Measurements from ENCODE around the gene AKR1E2. TPM values are rescaled to one million over a fixed set of nuclear protein-coding genes. Genes with fewer than 3 reads are reported as not detected.

Gene AKR1E2
- 59.0 TPM for total RNA-seq (ENCODE audit: insufficient read depth, low replicate concordance)

GRCh38 chr10:4825868-4826791, at the start of gene AKR1E2:
Gene AKR1E2, plus strand, starts transcription at chr10:4826207. Its CDS starts 118 bp downstream, at chr10:4826325.
- peak; percentile 91 for DNase-seq (ENCODE audit: low spot score)

GRCh38 chr10:4776234-4776638, 49.8 kb upstream of the AKR1E2 start:
- no peak for DNase-seq (ENCODE audit: low spot score)

- no peak for DNase-seq (ENCODE audit: low spot score)
Observed at GRCh38 chr10:4778761-4779160, 47.2 kb upstream of the AKR1E2 start.

GRCh38 chr10:4780091-4780490, 45.9 kb upstream of the AKR1E2 start:
- no peak for DNase-seq (ENCODE audit: low spot score)

GRCh38 chr10:4780782-4781181, 45.2 kb upstream of the AKR1E2 start:
- DNase-seq (ENCODE audit: low spot score) = no peak

GRCh38 chr10:4781955-4782354, 44.1 kb upstream of the AKR1E2 start:
- DNase-seq (ENCODE audit: low spot score) = no peak

GRCh38 chr10:4784667-4785333, 41.2 kb upstream of the AKR1E2 start:
- peak; percentile 26 for DNase-seq (ENCODE audit: low spot score)

- DNase-seq (ENCODE audit: low spot score) = no peak
Observed at GRCh38 chr10:4786043-4786839, 39.8 kb upstream of the AKR1E2 start.

GRCh38 chr10:4790045-4790444, 36.0 kb upstream of the AKR1E2 start:
- DNase-seq (ENCODE audit: low spot score) = no peak

- DNase-seq (ENCODE audit: low spot score) = no peak
Observed at GRCh38 chr10:4790922-4791321, 35.1 kb upstream of the AKR1E2 start.

- no peak for DNase-seq (ENCODE audit: low spot score)
Observed at GRCh38 chr10:4792381-4792780, 33.6 kb upstream of the AKR1E2 start.

GRCh38 chr10:4801405-4801804, 24.6 kb upstream of the AKR1E2 start:
- no peak for DNase-seq (ENCODE audit: low spot score)

GRCh38 chr10:4802711-4803487, 23.1 kb upstream of the AKR1E2 start:
- DNase-seq (ENCODE audit: low spot score) = no peak

- no peak for DNase-seq (ENCODE audit: low spot score)
Observed at GRCh38 chr10:4803822-4804221, 22.2 kb upstream of the AKR1E2 start.

- DNase-seq (ENCODE audit: low spot score) = peak; percentile 95
Observed at GRCh38 chr10:4804465-4804864, 21.5 kb upstream of the AKR1E2 start.

- DNase-seq (ENCODE audit: low spot score) = no peak
Observed at GRCh38 chr10:4806534-4806933, 19.5 kb upstream of the AKR1E2 start.

GRCh38 chr10:4807761-4808507, 18.1 kb upstream of the AKR1E2 start:
- peak; percentile 24 for DNase-seq (ENCODE audit: low spot score)

GRCh38 chr10:4809156-4809555, 16.9 kb upstream of the AKR1E2 start:
- no peak for DNase-seq (ENCODE audit: low spot score)

- no peak for DNase-seq (ENCODE audit: low spot score)
Observed at GRCh38 chr10:4810092-4810491, 15.9 kb upstream of the AKR1E2 start.

GRCh38 chr10:4812046-4812445, 14.0 kb upstream of the AKR1E2 start:
- no peak for DNase-seq (ENCODE audit: low spot score)

Measured in umbilical cord (tissue), 2 donors.